ENCODE measurements around the gene CYB5B. TPM values are rescaled to one million over a fixed set of nuclear protein-coding genes. Genes with fewer than 3 reads are reported as not detected.
A peak's percentile ranks its signal among the peaks of the same experiment; 100 is the strongest.

The CYB5B gene
- total RNA-seq, 1 donor from 2014 or later = 104 TPM

- no peak for TF ChIP-seq CTCF (conservative IDR thresholded peaks at IDR 0.05)
- H3K9me3 Mint-ChIP-seq = no peaks in the 10 kb centered on the region
- no peak for DNase-seq (ENCODE audit: extremely low spot score, unreplicated experiment)
Observed at GRCh38 chr16:69508033-69508755, 83.8 kb downstream of the CYB5B start.

GRCh38 chr16:69509125-69509524 is 84.7 kb downstream of the CYB5B start:
- H3K9me3 Mint-ChIP-seq = no peaks in the 10 kb centered on the region
- no peak overlapping the region for H3K27ac Mint-ChIP-seq
- H3K4me3 Mint-ChIP-seq = no peak overlapping the region
- no peaks in the 10 kb centered on the region for H3K27me3 Mint-ChIP-seq
- TF ChIP-seq CTCF (conservative IDR thresholded peaks at IDR 0.05) = no peak
- no peaks in the 10 kb centered on the region for H3K36me3 Mint-ChIP-seq
- no peak for DNase-seq (ENCODE audit: extremely low spot score, unreplicated experiment)
- H3K4me1 Mint-ChIP-seq (ENCODE audit: unreplicated experiment) = no peaks in the 10 kb centered on the region

More at GRCh38 chr16:69508033-69508755, 83.8 kb downstream of the CYB5B start:
- H3K4me3 Mint-ChIP-seq = no peak overlapping the region
- no peaks in the 10 kb centered on the region for H3K4me1 Mint-ChIP-seq (ENCODE audit: unreplicated experiment)
- H3K27ac Mint-ChIP-seq = no peak overlapping the region
- no peaks in the 10 kb centered on the region for H3K27me3 Mint-ChIP-seq
- no peaks in the 10 kb centered on the region for H3K36me3 Mint-ChIP-seq

- Mint-ChIP-seq H3K4me1 (ENCODE audit: unreplicated experiment) (no peaks in the 10 kb centered on the region), H3K4me3 (no peak overlapping the region), H3K27me3 (no peaks in the 10 kb centered on the region), H3K27ac (no peak overlapping the region), H3K36me3 (no peaks in the 10 kb centered on the region), H3K9me3 (no peaks in the 10 kb centered on the region)
- no peak for DNase-seq (ENCODE audit: extremely low spot score, unreplicated experiment)
- TF ChIP-seq CTCF (conservative IDR thresholded peaks at IDR 0.05) = no peak
Observed at GRCh38 chr16:69511651-69512050, 87.2 kb downstream of the CYB5B start.

GRCh38 chr16:69513180-69513966 is 89.0 kb downstream of the CYB5B start:
- no peaks in the 10 kb centered on the region for H3K36me3 Mint-ChIP-seq
- H3K9me3 Mint-ChIP-seq = no peaks in the 10 kb centered on the region
- H3K27ac Mint-ChIP-seq = peak overlapping the region; percentile 60
- H3K4me3 Mint-ChIP-seq = no peak overlapping the region
- no peaks in the 10 kb centered on the region for H3K27me3 Mint-ChIP-seq
- DNase-seq (ENCODE audit: extremely low spot score, unreplicated experiment) = no peak
- H3K4me1 Mint-ChIP-seq (ENCODE audit: unreplicated experiment) = no peaks in the 10 kb centered on the region
- no peak for TF ChIP-seq CTCF (conservative IDR thresholded peaks at IDR 0.05)

- TF ChIP-seq CTCF (conservative IDR thresholded peaks at IDR 0.05) = no peak
- no peak for DNase-seq (ENCODE audit: extremely low spot score, unreplicated experiment)
- Mint-ChIP-seq H3K27me3 (no peaks in the 10 kb centered on the region), H3K4me3 (no peak overlapping the region), H3K27ac (no peak overlapping the region), H3K4me1 (ENCODE audit: unreplicated experiment) (no peaks in the 10 kb centered on the region), H3K9me3 (no peaks in the 10 kb centered on the region), H3K36me3 (no peaks in the 10 kb centered on the region)
Observed at GRCh38 chr16:69514356-69514755, 89.9 kb downstream of the CYB5B start.

Other genes starting within 250 kb of the CYB5B start
- 20.9 and 22.2 TPM in 2 replicates for gene SNTB2, start 237.5 kb upstream of the CYB5B start, total RNA-seq (ENCODE audit: low replicate concordance)
- gene VPS4A, start 113.3 kb upstream of the CYB5B start, total RNA-seq (ENCODE audit: low replicate concordance) = 23.2 and 31.2 TPM in 2 replicates
- 14.6 and 19.0 TPM in 2 replicates for gene PDF, start 94.0 kb upstream of the CYB5B start, total RNA-seq (ENCODE audit: low replicate concordance)
- gene COG8, start 85.1 kb upstream of the CYB5B start, total RNA-seq (ENCODE audit: low replicate concordance) = 42.5 and 57.3 TPM in 2 replicates
- gene NIP7, start 84.8 kb upstream of the CYB5B start, total RNA-seq (ENCODE audit: low replicate concordance) = 30.2 and 33.2 TPM in 2 replicates
- 1.7 and 5.3 TPM in 2 replicates for gene TMED6, start 72.8 kb upstream of the CYB5B start, total RNA-seq (ENCODE audit: low replicate concordance)
- 26.1 and 38.1 TPM in 2 replicates for gene TERF2, start 38.6 kb upstream of the CYB5B start, total RNA-seq (ENCODE audit: low replicate concordance)
- 25.0 and 30.1 TPM in 2 replicates for gene NFAT5, start 141.3 kb downstream of the CYB5B start, total RNA-seq (ENCODE audit: low replicate concordance)